ENCODE results near the gene MVK.

Gene MVK

GRCh38 chr12:109547286-109547685 lies 26.3 kb upstream of the MVK start:
- no peak for DNase-seq

GRCh38 chr12:109548258-109548657 lies 25.3 kb upstream of the MVK start:
- DNase-seq = no peak

- DNase-seq = no peak
Observed at GRCh38 chr12:109549613-109550270, 23.9 kb upstream of the MVK start.

GRCh38 chr12:109550281-109550680 lies 23.3 kb upstream of the MVK start:
- no peak for DNase-seq

GRCh38 chr12:109551108-109551507 lies 22.5 kb upstream of the MVK start:
- no peak for DNase-seq

- no peak for DNase-seq
Observed at GRCh38 chr12:109552971-109553370, 20.6 kb upstream of the MVK start.

GRCh38 chr12:109553483-109553882 lies 20.1 kb upstream of the MVK start:
- no peak for DNase-seq

- DNase-seq = no peak
Observed at GRCh38 chr12:109553906-109554500, 19.6 kb upstream of the MVK start.

GRCh38 chr12:109554761-109555160 lies 18.8 kb upstream of the MVK start:
- no peak for DNase-seq

GRCh38 chr12:109555431-109556315 lies 17.9 kb upstream of the MVK start:
- DNase-seq = no peak

- DNase-seq = no peak
Observed at GRCh38 chr12:109557200-109557599, 16.4 kb upstream of the MVK start.

- DNase-seq = no peak
Observed at GRCh38 chr12:109557805-109558204, 15.8 kb upstream of the MVK start.

- no peak for DNase-seq
Observed at GRCh38 chr12:109558374-109559199, 15.0 kb upstream of the MVK start.

GRCh38 chr12:109559200-109559505 lies 14.4 kb upstream of the MVK start:
- no peak for DNase-seq

GRCh38 chr12:109559601-109560000 lies 14.0 kb upstream of the MVK start:
- no peak for DNase-seq

- no peak for DNase-seq
Observed at GRCh38 chr12:109560867-109561710, 12.5 kb upstream of the MVK start.

GRCh38 chr12:109561711-109562030 lies 11.9 kb upstream of the MVK start:
- no peak for DNase-seq

- no peak for DNase-seq
Observed at GRCh38 chr12:109562871-109563270, 10.7 kb upstream of the MVK start.

- no peak for DNase-seq
Observed at GRCh38 chr12:109563291-109564284, 10.0 kb upstream of the MVK start.

GRCh38 chr12:109566424-109566823 lies 7.2 kb upstream of the MVK start:
- DNase-seq = no peak

- DNase-seq = no peak
Observed at GRCh38 chr12:109567296-109567695, 6.3 kb upstream of the MVK start.

Measured in CD4-positive, alpha-beta T cell treated with Interleukin-15 for 1 hour (primary cell).